SK-N-DZ (cell line): ENCODE data around the gene ITPR1.

Experiments
- DNase-seq: peaks from one replicate; pipeline ENCODE4 v3.0.0-alpha.2; 2015; ENCODE audit warnings: low spot score

The ITPR1 gene

DNA sequence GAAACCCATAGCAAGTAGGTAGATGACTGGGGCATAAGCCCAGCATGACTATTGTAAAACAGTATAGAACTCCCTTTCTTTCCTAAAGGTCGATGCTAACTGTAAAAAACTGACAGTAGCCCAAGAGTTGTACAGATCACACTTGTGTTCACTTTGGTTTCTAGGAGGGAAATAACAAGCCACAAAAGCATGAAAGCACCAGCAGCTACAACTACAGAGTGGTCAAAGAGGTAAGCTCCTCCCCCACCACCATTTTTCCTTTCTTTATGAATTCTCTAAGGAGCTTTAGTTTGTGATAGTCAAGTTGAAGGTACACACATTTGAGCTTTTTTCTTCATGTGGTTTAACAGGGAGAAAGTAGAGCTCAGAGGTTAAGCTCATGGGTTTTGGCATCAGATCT lies 191.0 kb downstream of the ITPR1 start:
- DNase-seq = no peak

DNA sequence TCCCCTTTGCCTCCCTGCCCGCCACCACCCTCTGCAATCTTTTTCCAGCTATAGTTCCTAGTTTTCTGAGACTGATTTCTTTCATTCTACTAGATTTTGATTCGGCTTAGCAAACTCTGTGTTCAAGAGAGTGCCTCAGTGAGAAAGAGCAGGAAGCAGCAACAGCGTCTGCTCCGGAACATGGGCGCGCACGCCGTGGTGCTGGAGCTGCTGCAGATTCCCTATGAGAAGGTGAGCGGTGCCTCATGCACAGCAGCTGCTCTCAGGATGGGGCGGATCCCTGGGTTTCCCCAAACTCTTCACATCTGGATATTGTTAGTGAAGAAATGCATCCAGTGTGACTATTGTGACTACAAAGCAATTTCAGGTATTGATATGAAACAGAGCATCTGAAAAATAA lies 191.8 kb downstream of the ITPR1 start:
- no peak for DNase-seq

DNA sequence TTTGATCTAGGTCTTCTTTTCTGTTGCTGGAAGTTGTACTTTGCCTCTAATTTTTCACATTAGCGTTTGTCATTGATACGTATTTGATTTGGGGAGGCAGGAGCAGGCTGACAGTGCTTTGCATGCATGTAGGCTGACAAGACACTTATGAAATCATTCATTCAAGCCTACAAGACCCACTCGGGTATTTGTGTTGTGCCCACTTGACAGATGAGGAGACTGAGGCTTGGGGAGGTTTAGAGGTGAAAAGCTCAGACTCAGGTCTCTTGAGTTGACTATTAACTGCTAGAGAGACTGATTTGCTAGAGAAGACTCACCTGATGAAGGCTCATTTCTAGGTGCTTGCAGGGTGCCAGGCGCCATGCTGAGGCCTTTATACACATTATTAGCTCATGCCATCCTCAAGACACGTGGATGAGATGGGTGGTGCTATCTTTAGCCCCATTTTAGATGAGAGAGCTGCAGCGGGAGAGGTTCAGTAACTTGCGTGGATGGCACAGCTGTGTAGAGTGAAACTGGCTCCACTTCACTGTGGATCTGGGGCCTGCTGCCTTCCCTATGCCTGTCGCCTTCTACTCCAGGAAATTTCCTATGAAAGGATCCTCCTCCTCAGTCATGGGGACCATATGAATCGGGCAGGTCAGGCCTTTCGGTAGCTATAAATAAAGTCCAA lies 192.7 kb downstream of the ITPR1 start:
- no peak for DNase-seq

DNA sequence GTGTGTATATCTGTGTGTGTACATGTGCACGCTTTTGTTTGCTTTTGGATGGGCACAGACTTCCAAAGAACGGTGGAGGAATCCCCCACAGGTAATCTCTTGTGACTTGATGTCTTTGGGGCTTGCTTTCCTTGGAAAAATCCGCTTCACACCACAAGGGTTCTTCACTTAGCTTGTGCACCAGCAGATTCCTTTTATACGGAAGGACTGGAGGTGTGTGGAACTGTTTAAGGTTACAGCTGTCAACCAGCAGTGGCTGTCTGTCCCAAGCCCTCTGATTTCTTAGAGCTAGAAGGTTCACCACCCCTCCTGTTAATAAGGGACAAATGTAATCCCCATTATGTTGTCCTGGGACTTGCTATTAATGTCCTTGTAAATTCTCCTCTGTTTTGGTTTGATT lies 193.5 kb downstream of the ITPR1 start:
- no peak for DNase-seq

DNA sequence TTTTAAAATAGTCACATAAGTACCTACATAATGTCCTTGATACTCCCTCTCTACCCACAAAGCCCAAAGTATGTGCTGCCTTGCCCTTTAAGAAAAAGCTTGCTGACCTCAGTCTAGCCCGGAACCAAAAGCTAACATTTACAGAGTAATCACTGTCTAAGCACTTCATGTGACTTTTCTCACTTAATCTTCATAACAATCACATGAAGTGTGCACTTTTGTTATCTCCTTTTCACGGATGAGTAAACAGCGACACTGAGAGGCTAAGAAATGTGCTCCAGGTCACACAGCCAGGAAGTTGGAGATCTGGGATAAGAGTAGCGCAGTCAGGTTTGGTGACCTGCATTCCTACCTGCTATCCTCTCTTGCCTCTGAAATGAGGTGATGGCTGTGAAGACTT lies 194.0 kb downstream of the ITPR1 start:
- no peak for DNase-seq

DNA sequence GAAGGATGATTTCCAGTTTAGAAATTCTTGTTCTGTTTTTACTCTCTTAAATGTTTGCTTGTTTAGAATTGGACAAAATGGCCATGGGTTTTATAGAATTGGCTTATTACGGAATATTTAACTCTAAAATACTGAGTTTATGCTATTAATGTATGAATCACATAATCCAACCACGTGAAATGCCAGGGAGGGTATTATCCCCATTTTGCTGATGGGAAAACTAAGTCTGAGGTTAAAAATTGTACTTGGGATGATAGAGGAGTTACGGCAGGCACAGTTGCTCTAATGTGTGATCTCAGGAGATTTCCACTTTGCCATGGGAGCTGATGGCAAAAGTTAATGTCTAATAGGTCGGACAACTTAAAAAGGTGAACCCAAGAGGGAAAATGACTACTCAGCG lies 194.4 kb downstream of the ITPR1 start:
- DNase-seq = no peak

DNA sequence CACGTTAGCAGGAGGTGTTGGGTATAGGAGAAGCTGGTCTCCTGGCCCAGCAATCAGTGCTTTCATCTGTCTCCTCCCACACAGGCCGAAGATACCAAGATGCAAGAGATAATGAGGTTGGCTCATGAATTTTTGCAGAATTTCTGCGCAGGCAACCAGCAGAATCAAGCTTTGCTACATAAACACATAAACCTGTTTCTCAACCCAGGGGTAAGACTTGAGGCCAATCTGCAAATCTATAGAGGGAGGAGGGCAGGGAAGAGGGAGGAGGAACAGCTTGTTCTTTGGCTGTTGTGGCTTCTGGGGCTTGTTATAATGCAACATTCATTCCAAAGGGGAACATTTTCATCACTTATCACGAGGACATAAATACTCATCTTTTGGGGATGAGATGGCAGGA lies 195.3 kb downstream of the ITPR1 start:
- no peak for DNase-seq

DNA sequence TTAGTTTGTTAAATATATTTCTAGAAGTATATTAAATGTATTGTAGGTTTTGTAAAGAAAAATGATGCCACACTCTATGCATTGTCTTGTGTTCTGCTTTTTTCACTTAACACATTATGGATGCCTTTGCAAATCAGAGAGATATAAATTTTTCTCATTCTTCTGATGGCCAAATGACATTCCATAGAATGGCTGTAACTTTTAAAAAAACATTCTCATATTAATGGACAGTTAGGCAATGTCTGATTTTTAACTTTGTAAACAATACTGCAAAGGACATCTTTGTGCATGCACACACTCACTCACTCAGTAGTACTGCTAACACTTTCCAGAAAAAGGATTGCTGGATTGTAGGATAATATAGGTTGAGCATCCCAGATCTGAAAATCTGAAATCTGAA lies 195.9 kb downstream of the ITPR1 start:
- no peak for DNase-seq

DNA sequence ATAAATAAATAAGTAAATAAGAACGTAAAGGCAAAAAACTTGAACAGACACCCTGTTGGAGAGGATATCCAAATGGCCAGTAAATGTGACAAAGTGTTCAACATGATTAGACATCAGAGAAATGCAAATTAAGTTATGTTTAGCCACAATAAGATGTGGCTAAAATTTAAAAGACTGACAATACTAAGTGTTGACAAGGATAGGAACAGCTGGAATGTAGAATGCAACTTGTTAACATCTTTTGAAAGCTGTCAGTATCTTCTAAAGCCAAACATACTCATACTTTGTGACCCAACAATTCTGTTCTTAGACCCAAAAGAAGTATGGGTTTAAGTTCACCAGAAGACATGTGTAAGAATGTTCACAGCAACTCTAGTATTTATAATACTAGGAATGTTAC lies 197.1 kb downstream of the ITPR1 start:
- DNase-seq = no peak

DNA sequence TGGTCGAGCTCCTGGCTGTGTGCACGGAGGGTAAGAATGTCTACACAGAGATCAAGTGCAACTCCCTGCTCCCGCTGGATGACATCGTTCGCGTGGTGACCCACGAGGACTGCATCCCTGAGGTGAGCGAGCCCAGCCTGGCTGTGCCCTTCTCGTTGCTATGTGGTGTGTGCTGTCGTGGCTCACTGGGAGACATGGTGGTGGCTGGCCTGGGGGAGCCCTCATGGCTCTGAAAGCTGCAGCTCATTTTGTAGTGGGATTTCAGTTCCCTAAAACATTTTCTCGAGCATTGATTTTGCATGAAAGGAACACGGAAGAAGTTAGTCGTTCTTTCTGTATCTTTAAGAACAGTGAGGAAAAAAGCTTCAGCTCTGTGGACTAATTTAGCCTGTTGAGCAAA lies 200.5 kb downstream of the ITPR1 start:
- no peak for DNase-seq

DNA sequence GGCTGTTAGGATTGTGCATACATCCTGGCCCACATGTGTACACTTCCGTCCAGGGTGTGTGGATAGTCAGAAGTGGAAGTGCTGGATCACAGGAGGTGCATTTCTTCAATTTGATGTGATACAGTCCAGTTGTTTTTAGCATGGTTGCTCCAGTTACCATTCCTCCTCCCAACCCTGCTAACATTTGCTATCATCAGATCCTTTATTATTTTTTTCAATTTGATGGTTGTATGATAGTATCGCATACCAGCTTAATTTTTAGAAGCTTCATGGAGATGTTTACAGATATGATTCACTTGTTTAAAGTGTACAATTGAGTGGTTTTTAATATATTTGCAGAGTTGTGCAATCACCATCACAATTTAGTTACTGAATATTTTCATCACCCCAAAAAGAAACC lies 202.7 kb downstream of the ITPR1 start:
- no peak for DNase-seq

DNA sequence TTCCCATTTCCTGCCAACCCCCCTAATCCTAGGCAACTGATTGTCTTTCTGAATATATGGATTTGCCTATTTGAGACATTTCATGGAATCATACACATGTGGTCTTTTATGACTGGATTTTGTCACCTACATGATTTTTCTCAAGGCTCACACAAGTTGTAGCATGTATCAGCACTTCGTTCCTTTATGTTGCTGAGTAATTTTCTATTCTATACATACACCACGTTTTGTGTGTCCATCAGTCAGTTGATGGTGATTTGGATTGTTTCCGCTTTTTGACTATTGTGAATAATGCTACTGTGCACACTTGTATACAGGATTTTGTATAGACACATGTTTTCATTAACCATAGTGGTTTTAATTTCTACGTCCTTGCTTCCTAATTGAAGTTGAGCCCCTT lies 203.1 kb downstream of the ITPR1 start:
- no peak for DNase-seq

DNA sequence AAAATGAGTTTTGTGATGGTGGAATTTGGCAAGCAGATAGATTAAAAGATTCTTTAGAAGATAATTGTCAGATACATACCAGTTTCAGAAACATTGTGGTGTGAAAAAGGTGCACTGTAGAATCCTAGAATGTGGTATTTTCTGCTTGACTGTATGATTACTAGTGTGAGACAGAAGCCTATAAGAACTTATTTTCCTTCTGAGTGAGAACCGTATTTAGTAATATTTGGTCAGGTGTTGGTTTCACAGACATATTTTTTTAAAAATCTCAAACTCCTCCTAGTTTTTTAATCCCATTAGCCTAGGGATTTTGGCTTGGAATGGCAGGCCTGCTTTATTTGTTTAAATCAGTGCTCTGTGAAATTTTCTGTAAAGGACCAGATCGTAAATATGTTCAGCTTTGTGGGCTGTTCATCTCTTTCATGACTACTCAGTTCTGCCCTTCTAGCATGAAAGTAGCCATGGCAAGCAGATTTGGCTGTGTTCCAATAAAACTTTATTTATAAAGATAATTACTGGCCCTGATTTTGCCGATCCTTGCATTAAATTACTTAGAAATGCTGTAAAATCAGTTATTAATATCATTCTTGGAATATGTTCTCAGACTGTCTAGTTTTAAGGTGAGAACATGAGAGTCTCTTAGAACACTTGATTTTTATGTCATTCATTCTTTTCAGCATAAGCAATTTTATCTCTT lies 205.1 kb downstream of the ITPR1 start:
- no peak for DNase-seq

DNA sequence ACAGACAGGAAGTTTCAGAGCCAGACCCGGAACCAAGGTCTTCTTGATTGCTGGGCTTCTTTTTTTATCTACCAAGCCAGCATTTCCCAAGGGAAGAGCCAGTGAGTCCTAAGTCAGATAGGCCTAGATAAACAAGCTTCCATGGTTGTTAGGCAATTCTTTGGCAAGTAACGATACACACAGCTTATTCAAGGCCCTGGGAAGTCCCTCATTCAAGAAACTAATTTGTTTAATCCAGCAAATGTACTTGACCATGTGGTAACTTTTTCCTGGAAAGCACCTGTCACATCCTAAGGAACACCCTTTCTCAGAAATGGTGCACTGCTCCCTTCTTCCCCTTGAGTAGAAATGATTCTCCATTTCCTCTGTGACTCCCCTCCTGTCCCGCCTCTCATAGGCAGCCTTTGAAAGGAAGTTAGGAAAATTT lies 209.9 kb downstream of the ITPR1 start:
- no peak for DNase-seq

DNA sequence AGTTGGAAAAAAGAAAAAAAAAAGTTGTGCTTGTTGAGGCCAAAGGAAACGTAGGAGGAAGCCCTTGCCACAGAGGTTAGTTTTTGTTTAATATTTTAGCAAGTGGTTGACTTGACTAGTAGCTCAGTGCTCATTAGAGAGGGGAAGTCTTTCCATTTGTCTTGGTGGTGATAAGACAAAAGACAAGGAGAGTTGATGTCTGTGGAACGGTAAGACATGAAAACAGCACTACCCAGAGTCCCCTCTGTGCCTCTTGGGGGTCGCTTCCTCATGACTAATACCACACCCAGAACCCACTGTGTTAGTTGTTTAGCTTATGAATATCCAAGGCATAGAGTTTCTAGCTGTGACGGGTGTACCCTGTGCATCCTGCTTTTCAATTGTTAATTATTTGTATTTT lies 211.4 kb downstream of the ITPR1 start:
- DNase-seq = no peak

DNA sequence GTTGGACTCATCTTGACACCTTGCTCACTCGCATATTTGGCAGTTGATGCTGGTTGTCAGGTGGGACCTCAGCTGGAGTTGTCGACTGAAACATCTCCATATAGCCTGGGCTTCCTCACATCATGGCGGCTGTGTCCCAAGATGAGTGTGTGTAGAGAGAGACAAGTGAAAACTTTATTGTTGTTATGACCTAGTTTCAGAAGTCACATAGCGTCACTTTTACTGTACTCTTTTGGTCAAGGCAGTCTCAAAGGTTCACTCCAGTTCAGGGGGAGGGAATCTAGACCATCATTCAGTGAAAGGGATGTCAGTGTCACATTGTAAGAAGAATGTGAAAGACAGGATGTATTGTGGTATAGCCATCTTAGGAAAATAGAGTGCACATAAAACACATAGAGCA lies 214.2 kb downstream of the ITPR1 start:
- no peak for DNase-seq

DNA sequence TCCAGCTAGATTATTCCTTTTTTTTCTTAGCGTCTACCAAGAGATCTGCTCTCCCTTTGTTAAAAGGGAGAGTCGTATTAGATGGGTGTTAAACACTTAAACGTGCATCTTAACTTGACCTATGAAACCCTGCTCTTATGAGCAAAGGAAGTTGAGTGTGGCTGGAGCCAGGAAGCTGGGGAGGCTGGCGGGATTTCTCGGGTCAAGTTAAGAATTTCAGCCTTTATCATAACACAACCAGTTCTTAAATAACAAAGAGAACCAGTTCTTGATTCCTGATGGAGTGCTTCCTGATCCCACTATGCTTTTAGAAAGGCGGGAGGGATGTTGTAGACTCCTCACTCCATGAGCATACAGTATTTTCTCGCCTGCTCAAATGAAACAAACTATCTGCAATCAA lies 215.1 kb downstream of the ITPR1 start:
- DNase-seq = no peak

DNA sequence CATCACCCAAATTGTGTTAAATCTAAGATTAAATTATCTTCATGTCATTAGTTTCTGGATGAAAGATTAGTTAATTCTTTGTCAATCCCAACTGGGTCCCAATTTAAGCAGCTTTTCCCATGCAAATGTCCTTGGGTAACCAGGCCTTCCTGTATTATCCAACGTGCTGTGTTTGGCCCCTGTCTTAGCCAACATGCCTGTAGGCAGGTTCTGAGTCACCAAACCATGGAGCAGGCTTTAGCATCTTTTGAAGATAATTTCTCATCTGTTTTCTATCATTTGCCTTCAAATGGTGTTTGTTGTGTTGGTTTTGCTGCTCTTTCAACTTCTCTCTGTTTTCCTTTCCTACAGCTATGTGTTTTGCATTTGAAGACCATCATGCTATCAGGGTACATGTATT lies 216.2 kb downstream of the ITPR1 start:
- DNase-seq = no peak

DNA sequence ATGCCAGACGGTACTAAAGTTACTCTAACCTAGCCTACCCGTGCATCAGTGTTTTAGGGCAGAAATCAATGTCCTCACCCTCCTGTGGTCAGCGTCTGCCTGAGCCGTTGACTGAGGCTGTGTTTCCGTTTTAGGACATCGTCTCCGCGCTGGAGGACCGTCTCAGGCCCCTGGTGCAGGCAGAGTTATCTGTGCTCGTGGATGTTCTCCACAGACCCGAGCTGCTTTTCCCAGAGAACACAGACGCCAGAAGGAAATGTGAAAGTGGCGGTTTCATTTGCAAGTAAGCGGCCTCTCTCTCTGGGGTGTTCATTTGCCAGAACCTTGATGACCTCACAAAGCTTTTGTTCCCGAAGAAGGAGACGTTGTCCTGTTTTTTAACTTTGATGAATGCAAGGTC lies 217.0 kb downstream of the ITPR1 start:
- DNase-seq = no peak

DNA sequence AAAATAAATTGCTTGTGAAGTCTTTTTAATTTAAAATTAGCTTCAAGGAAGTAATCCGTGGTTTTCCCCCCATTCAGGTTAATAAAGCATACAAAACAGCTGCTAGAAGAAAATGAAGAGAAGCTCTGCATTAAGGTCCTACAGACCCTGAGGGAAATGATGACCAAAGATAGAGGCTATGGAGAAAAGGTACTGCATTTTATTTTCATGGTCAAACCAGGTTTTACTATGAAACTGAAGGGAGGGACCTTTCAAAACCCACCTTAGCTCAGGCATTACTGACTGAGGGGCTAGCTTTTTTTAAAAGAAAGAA lies 218.5 kb downstream of the ITPR1 start:
- DNase-seq = no peak

DNA sequence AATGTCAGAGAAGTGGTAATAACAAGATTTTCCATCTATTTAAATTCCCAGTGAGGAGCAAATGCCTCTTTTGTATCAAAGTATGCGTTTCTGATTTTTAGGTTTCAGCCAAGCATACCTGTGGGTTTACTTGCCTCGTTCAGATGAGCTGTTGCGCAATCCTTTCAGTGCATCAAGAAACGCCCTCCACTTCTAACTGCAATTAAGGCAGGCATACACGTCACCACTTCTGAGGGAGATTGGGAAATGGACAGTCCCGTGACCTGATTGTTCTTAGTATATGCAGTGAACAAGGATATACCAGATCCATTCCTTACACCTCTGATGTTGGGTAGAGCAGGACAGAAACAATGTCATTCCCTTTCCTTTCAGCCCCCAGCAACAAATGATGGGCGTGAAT lies 219.0 kb downstream of the ITPR1 start:
- no peak for DNase-seq

DNA sequence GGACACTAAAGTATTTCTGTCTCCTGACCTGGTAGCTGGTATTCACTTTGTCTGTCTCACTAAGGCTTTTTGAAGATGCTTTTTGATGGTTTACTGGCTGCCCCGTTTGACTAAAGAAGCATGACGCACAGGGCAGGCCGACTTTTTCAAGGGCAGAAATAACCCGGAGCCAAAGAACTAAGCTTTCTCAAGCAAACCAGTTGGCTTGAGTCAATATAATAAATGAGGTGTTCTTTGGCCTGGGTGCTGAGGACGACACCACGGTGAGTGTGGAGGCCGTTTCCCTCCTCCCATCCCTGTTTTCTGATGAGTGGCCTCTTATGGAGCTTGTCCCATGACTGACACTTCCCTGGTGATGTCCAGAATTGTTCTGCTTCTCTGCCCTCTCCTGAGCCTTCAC lies 220.9 kb downstream of the ITPR1 start:
- DNase-seq = no peak

DNA sequence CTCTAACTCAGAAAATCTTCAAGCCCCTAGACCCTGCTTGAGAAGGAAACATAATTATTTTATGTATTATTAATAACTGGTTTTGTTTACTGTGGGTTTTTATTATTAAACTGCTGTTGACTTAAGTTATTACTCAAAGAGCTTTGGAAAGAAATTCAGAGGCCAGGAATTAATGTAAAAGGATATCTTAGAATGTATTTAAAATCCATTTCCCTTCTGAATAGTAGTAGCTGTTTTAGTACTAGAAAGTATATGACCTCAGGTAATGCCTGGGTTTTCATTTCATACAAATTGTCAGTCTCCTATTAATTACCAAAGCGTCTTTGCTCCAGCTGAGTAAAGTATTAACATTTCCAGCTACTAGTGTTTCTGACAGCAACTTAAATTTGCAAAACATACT lies 223.1 kb downstream of the ITPR1 start:
- DNase-seq = no peak
